Hepatic stellate cell (primary cell): ENCODE measurements around the gene PRKAG1.

Experiments
- DNase-seq: peaks from one replicate; pipeline ENCODE4 v3.0.0; 2011; ENCODE audit warnings: low spot score

The PRKAG1 gene

GRCh38 chr12:48966177-48966895 is 52.2 kb downstream of the PRKAG1 start:
- no peak for DNase-seq

GRCh38 chr12:48965298-48965838 is 53.2 kb downstream of the PRKAG1 start:
- peak; percentile 67 for DNase-seq

GRCh38 chr12:48961801-48962200 is 56.8 kb downstream of the PRKAG1 start:
- no peak for DNase-seq

- DNase-seq, result no peak
These were observed 57.2 kb downstream of the PRKAG1 start for GRCh38 chr12:48961331-48961730.

GRCh38 chr12:48960834-48961233 is 57.7 kb downstream of the PRKAG1 start:
- DNase-seq, result no peak

GRCh38 chr12:48958049-48958388 is 60.6 kb downstream of the PRKAG1 start:
- DNase-seq, result no peak

GRCh38 chr12:48957141-48958048 is 61.2 kb downstream of the PRKAG1 start, which contains the start of gene ARF3:
ARF3 (minus strand) TSS chr12:48957487; CDS start chr12:48941095, 16,392 bp downstream.
- DNase-seq, result peak; percentile 97

GRCh38 chr12:48956279-48957140 is 62.1 kb downstream of the PRKAG1 start:
- DNase-seq, result peak; percentile 95

GRCh38 chr12:48954841-48955501 is 63.6 kb downstream of the PRKAG1 start:
- no peak for DNase-seq

GRCh38 chr12:48954061-48954460 is 64.5 kb downstream of the PRKAG1 start:
- no peak for DNase-seq

GRCh38 chr12:48952691-48953090 is 65.9 kb downstream of the PRKAG1 start:
- DNase-seq, result no peak
